GM03348 (cell line): Measurements from ENCODE around the gene COMMD2.
A peak's percentile ranks its signal among the peaks of the same experiment; 100 is the strongest.

ENCODE experiments used
- DNase-seq: peaks from one replicate; pipeline ENCODE4 v3.0.0; 2012; ENCODE audit warnings: low spot score

The COMMD2 gene

GRCh38 chr3:149702691-149703441 lies 49.4 kb downstream of the COMMD2 start:
- peak; percentile 83 for DNase-seq

- DNase-seq = no peak
Observed at GRCh38 chr3:149701977-149702350, 50.3 kb downstream of the COMMD2 start.

- DNase-seq = peak; percentile 18
Observed at GRCh38 chr3:149701206-149701976, 50.9 kb downstream of the COMMD2 start.
